ENCODE data around the gene PARD3.

DNA sequence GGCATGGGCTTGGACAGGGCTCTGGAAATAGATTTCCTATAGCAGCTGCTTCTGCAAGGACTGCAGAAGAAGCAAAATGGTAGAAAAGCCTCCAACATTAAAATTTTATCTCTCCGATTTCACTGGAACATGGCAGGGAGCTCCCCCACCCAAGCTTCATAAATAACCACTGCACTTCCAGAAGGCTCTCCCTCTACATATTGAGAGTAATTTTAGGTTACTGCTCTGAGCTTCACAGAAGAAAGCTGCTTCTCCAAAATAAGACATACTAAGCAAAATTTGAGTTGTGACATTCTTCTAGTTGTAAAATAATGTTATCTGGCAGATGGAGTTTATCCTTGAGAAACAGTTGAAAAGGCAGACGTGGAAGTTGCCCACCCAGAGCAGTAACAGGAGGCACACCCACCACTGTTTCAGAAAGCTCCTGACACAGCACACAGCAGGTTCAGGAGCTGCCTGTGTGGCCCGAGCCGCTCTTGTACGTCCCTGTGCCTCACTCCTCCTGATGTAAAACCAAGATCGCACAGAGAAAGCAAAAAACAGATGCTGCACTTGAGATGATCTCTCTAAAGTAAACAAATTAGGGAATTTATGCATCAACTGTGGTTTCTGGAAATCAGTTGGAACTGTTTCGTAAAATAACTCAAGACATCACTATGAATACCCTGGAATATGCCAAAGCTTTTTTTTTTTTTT, 621.0 kb downstream of the PARD3 start:
- TF ChIP-seq, protein P1, sequence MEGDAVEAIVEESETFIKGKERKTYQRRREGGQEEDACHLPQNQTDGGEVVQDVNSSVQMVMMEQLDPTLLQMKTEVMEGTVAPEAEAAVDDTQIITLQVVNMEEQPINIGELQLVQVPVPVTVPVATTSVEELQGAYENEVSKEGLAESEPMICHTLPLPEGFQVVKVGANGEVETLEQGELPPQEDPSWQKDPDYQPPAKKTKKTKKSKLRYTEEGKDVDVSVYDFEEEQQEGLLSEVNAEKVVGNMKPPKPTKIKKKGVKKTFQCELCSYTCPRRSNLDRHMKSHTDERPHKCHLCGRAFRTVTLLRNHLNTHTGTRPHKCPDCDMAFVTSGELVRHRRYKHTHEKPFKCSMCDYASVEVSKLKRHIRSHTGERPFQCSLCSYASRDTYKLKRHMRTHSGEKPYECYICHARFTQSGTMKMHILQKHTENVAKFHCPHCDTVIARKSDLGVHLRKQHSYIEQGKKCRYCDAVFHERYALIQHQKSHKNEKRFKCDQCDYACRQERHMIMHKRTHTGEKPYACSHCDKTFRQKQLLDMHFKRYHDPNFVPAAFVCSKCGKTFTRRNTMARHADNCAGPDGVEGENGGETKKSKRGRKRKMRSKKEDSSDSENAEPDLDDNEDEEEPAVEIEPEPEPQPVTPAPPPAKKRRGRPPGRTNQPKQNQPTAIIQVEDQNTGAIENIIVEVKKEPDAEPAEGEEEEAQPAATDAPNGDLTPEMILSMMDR (IDR thresholded peaks at IDR 0.05; ENCODE audit: low read depth, low read length, poor library complexity, severe bottlenecking) = no peak
- TF ChIP-seq EZH2phosphoT487 (IDR thresholded peaks at IDR 0.05; ENCODE audit: borderline replicate concordance, low read length) = no peak
